GM19240 (cell line): ENCODE measurements around the gene UQCRHL.
"Not testable (repeated sequence)": the region's sequence is repeated elsewhere in the genome, so short reads cannot be mapped to it uniquely, and the experiment has no call there.

Experiments used
- DNase-seq: peaks from one replicate; pipeline ENCODE4 v3.0.0; 2011; ENCODE audit warnings: low spot score; ENCODE audit not compliant: insufficient read length

UQCRHL gene

DNA sequence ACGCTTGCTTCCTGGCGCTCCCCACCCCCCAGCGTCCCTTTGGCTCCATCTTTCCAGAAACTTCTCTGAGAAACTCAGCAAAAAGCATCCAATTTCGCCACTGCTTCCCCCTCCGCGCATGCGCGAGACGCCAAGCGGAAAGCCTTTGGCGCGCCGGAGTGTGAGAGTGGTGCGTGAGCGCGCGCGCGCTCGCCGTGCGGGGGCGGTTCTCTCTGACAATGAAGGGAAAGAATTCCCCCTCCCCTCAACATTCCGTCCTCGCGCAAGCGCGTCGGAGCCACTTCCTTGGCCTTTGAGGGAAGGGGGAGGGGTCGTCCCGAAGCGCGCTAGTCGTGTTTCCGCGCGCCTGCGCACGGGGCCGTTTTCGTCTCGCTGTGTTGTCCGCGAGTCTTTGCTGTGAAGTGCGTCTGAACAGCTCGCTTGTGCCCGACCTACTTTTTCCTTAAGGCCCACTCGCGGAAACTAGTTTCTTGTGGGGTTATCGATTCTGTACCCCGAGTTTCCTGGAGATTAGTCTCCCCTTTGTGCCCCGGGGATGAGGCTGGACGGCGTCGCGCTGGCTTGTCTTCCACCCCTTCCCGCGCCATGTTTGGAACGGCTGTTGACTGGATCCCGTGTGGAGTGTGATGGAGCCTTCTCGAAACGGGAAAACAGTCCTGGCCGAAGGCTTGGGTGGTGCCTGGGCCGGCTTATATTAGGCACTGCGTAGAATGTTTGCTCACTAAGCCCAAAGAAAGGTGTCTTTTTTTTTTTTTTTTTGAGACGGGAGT is 28.5 kb upstream of the UQCRHL start:
- peak; percentile 51 for DNase-seq

- no peak for DNase-seq
Observed at GRCh38 chr1:15835205-15835740, 27.8 kb upstream of the UQCRHL start.

GRCh38 chr1:15834406-15835204 is 27.2 kb upstream of the UQCRHL start:
- DNase-seq = peak; percentile 43

DNA sequence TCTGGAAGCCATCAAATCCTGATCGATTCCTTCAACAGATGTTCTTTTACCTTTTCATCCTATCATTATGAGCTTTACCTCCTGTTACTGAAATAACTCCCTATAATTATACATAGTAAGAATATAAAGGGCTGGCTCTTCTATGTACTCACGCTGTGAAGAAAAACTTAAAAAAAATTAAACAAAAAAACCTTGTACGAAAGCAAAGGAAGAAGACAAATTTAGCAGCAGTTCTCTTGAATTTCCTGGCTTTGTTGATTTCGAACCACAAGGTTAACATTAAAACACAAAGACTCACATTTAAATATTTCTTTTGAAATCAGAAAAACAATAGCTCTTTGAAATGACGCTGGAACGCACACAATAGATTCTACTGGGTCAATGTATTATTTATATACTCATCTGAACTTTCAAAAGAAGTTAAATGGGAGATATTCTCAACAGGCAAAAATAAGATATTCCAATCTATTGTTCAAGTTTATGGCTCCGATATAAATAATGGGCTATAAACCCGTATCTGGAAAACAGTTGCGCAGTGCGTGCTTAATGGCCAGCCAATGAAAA is 26.5 kb upstream of the UQCRHL start:
- DNase-seq = no peak

DNA sequence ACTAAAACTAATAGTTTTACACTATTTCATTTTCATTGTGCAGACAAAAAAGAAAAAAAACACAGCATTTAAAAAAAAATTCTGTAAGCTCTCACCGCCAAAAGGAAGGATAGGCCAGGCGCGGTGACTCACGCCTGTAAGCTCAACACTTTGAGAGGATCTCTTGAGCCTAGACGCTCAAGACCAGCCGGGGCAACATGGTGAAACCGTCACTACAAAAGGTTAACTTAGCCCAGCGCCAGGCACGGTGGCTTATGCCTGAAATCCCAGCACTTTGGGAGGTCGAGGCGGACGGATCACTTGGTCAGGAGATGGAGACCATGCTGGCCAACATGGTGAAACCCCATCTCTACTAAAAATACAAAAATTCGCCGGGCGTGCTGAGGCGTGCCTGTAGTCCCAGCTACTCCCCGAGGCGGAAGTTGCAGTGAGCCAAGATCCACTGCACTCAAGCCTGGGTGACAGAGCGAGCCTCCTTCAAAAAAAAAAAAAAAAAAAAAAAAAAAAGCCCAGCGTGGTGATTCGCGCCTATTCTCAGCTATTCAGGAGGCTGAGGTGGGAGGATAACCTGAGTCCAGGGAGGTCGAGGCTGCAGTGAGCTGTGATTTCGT is 25.7 kb upstream of the UQCRHL start:
- DNase-seq = no peak

DNA sequence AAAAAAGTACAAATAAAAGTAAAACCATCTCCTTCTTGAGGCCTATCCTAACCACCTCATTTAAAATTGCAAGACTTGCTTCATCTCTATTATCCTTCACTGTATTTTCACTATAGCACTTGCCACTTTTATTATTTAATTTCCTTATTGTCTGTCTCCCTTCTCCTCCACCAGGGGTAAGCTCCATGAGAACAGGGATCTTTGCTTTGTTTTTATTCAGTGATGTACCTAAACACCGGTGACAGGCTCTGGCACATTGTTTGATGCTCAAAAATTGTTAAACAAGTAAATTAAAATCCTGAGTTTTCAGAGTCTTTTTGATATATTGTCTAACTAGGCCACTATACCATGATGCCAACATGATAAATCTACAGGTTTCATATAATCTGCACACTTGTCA is 22.8 kb upstream of the UQCRHL start:
- DNase-seq = no peak

DNA sequence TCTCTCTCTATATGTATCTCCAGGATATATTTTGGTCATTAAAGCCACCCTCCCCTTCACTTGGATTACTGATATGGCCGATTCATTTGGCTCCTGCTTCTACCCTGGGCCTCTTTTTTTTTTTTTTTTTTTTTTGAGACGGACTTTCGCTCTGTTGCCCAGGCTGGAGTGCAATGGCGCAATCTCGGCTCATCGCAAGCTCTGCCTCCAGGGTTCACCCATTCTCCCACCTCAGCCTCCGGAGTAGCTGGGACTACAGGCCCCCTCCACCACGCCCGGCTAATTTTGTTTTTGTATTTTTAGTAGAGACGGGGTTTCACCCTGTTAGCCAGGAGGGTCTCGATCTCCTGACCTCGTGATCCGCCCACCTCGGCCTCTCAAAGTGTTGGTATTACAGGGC is 21.5 kb upstream of the UQCRHL start:
- not testable (repeated sequence) for DNase-seq

DNA sequence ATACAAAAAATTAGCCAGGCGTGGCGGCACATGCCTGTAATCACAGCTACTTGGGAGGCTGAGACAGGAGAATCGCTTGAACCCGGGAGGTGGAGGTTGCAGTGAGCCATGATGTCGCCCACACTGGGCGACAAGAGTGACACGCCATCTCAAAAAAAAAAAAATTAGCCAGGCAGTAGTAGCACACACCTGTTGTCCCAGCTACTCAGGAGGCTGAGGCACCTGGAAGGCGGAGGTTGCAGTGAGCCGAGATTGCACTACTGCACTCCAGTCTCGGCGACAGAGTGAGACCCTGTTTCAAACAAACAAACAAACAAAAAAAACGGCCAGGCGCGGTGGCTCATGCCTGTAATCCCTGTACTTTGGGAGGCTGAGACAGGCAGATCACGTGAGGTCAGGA is 20.1 kb upstream of the UQCRHL start:
- not testable (repeated sequence) for DNase-seq

DNA sequence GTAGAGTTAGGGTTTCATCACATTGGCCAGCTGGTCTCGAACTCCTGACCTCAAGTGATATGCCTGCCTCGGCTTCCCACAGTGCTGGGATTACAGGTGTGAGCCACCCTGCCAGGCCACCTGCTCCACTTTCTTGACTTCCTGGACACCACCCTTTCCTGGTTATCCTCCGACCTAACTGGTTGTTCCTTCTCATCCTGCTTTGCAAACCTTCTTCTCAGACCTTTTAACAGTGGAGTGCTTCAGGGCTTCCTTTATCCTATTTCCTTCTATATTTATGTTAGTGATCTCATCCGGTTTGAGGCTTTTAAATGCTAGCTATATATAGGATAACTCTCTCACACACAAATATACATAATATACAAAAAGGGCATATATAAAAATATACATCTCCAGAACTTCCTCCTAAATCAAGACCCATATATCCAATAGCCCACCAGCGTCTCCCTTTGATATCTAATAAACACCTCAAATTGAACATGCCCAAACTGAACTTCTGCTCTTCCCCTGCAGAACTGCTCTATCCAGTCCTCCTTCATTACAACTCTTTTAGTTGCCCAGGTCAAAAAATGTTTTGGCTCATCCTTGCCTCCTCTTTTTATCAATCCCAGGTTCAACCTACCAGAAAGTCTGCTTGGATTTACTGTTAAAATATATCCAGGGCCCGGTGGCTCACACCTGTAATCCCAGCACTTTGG is 19.5 kb upstream of the UQCRHL start:
- DNase-seq = no peak

- no peak for DNase-seq
Observed at GRCh38 chr1:15825800-15826199, 18.4 kb upstream of the UQCRHL start.

GRCh38 chr1:15820478-15820877 is 13.0 kb upstream of the UQCRHL start:
- no peak for DNase-seq

GRCh38 chr1:15816674-15817073 is 9.2 kb upstream of the UQCRHL start:
- DNase-seq = no peak

DNA sequence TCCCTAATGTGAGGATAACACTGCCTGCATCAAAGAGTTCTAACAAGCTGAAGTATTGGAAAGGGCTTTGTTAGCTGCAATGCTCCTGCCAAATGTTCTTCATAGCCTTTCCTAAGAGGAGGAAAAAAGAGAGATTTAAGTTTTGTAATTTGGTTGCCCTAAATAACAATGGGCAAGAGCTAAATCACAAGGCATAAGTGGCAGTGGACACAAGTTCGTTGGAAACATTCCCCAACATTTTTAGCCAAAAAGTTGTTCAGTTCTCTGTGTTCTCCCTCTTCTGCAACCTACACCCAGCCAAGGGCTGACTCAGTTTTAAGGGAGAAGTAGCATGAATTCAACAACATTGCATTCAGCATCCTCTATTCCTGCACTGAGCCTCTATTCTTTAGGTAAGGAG is 2.6 kb upstream of the UQCRHL start:
- DNase-seq = no peak

DNA sequence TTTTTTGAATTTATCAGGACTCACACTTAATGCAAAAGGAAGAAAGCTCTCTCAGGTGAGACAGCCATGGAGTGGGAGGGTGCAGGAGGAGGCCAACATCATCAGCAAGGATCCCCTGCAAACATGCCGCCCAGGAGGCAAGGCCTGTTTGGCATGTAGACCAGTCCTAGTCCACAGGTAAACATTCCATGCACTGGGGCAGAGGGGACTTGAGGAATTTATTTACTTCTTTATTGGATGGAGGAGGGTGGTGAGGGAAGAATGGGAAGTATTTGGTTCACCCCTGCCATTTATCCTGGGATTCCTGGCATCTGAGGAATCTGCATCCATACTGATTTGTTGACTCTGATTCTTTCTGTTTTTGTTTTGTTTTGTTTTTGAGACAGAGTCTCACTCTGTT is 1.5 kb upstream of the UQCRHL start:
- no peak for DNase-seq

GRCh38 chr1:15807121-15807520 is 328 bp downstream of the UQCRHL start:
- no peak for DNase-seq

GRCh38 chr1:15804060-15804459 is 3.4 kb downstream of the UQCRHL start:
- DNase-seq = no peak

DNA sequence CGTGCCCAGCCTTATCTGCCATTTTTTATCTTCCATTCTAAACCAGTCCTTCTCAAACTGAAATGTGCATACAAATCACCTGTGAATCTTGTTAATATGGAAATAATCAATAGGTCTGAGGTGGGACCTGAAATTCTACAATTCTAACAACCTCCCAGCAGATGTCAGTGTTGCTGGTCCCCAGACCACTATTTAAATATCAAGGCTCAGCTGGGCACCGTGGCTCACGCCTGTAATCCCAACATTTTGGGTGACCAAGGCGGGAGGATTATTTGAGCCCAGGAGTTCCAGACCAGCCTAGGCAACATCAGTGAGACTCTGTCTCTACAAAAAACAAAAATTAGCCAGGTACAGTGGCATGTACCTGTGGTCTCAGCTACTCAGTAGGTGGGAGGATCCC is 4.1 kb downstream of the UQCRHL start:
- peak; percentile 32 for DNase-seq

DNA sequence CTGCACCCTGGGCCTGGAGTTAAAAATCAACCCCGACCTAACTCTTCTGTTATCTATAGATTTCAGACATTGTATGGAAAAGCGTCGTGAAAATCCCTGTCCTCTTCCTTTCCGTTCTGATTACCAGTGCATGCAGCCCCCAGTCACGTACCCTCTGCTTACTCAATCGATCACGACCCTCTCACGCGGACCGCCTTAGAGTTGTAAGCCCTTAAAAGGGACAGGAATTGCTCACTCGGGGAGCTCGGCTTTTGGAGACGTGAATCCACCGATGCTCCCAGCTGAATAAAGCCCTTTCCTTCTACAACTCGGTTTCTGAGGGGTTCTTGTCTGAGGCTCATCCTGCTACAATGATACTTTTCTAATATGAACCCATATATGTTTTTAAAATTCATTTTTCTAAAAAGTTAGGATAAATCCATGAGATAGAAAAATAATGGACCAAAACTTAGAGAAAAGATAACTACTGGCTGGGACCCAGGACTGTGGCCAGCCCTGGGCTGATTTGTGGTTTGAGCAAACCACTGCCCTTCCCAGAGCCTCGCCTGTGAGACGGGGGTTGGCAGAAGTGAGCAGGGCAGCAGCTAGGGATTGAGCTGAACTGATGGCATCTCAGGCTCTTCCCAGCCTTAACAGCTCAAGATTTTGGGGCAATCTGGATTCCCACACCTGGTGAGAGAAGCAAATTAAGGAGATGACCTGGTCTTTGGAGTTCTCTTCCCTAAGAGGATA is 5.0 kb downstream of the UQCRHL start:
- no peak for DNase-seq

DNA sequence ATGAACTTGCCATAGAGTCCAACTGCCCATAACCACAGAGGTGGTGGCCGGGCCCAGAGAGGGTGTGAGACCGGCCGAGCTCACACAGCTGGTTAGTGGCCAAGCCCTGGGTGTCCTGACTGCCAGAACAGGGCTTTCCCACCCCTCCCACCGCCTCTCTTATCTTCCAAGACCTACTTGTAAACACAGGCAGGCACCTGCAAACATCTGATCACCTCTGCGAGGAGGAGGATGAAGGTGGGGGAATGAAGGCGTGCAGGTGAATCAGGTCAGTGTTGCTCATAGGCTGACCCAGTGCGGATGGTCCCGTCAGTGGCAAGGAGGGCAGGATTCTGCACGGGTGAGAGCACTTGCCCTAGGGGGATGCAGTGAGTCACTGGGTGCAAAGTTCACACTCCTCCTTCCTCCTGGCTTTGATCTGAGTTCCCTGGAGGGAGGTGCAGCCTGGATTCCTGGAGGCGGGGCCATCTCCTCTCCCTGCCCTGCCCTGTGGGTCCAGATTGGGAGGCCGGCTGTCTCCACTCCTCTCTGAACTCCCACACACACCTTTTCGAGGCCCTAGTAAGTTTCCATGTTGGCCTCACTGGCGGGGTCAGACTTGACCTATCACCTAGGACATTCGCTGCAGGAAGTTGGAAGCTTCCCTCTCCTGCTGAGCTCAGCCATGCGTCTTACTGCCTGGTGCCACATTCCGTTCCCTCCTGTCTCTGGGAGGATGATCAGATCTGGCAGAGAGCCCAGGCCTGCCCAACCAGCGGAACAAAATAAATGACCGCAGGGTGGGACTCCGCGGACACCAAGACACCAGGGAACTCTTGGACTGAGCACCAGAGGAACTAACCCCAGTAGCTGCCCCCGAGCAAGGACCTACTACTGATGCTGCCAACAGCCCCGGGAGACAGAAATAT is 7.3 kb downstream of the UQCRHL start:
- DNase-seq = no peak
